NCI-H460 (cell line): ENCODE measurements around the gene ZSCAN2. TPM values are rescaled to one million over a fixed set of nuclear protein-coding genes. Genes with fewer than 3 reads are reported as not detected.
"Not testable (repeated sequence)": the region's sequence is repeated elsewhere in the genome, so short reads cannot be mapped to it uniquely, and the experiment has no call there.

Source experiments
- DNase-seq: peaks from one replicate; pipeline ENCODE4 v3.0.0-alpha.2; 2016; ENCODE audit warnings: low read depth; ENCODE audit errors: extremely low read depth
- total RNA-seq: library from RNA; depleted of rRNA; stranded (reverse); fragments of >200 nt; shearing (Covaris generic); gene quantifications from 2 replicates; pipeline ENCODE4 v1.2.3, GENCODE V29; 2014

The ZSCAN2 gene
- total RNA-seq, 1 experiment from 2014 or later = 10.3 TPM

GRCh38 chr15:84633311-84634227, 32.8 kb downstream of the ZSCAN2 start:
- peak; percentile 38 for DNase-seq

- DNase-seq = no peak
Measured at GRCh38 chr15:84634228-84634837, 33.5 kb downstream of the ZSCAN2 start.

- no peak for DNase-seq
Measured at GRCh38 chr15:84638103-84638502, 37.3 kb downstream of the ZSCAN2 start.

- DNase-seq = not testable (repeated sequence)
Measured at GRCh38 chr15:84641871-84642270, 41.1 kb downstream of the ZSCAN2 start.

GRCh38 chr15:84642640-84643039, 41.8 kb downstream of the ZSCAN2 start:
- DNase-seq = not testable (repeated sequence)

- no peak for DNase-seq
Measured at GRCh38 chr15:84643838-84644237, 43.0 kb downstream of the ZSCAN2 start.

- no peak for DNase-seq
Measured at GRCh38 chr15:84645496-84645895, 44.7 kb downstream of the ZSCAN2 start.

GRCh38 chr15:84645997-84646396, 45.2 kb downstream of the ZSCAN2 start:
- no peak for DNase-seq

- no peak for DNase-seq
Measured at GRCh38 chr15:84647726-84648125, 46.9 kb downstream of the ZSCAN2 start.

- DNase-seq = no peak
Measured at GRCh38 chr15:84648539-84648938, 47.7 kb downstream of the ZSCAN2 start.

- no peak for DNase-seq
Measured at GRCh38 chr15:84649706-84650105, 48.9 kb downstream of the ZSCAN2 start.

- no peak for DNase-seq
Measured at GRCh38 chr15:84653584-84653909, 52.7 kb downstream of the ZSCAN2 start.

GRCh38 chr15:84653910-84654688, 53.3 kb downstream of the ZSCAN2 start, which contains the start of gene WDR73:
WDR73 (minus strand) TSS chr15:84654283; CDS start chr15:84654274, 9 bp downstream.
- DNase-seq = peak; percentile 90

- DNase-seq = peak; percentile 85
Measured at GRCh38 chr15:84654689-84655453, 54.1 kb downstream of the ZSCAN2 start.

- no peak for DNase-seq
Measured at GRCh38 chr15:84656972-84657371, 56.2 kb downstream of the ZSCAN2 start.

GRCh38 chr15:84657748-84658079, 56.9 kb downstream of the ZSCAN2 start:
- no peak for DNase-seq

GRCh38 chr15:84658080-84658787, 57.4 kb downstream of the ZSCAN2 start, which contains the start of gene NMB:
NMB (minus strand) TSS chr15:84658199; CDS start chr15:84658152, 47 bp downstream.
- DNase-seq = peak; percentile 80

GRCh38 chr15:84658788-84659411, 58.1 kb downstream of the ZSCAN2 start:
- no peak for DNase-seq
